ENCODE data around the gene ZNF451. TPM values are rescaled to one million over a fixed set of nuclear protein-coding genes. Genes with fewer than 3 reads are reported as not detected.

Gene ZNF451
- total RNA-seq, 1 donor from 2014 or later, result 56.9 TPM

- H3K9ac ChIP-seq (ENCODE audit: low read depth in 1 of 3, low read length in 3 of 3), result no peak overlapping the region
- H3K27ac ChIP-seq (ENCODE audit: low read depth, low read length), result no peak overlapping the region
- H3K9me3 ChIP-seq (ENCODE audit: control insufficient read depth in 3 of 3, low read length in 3 of 3), result no peaks in the 10 kb centered on the region
- H3K4me1 ChIP-seq (ENCODE audit: control insufficient read depth in 3 of 3, insufficient read depth in 3 of 3, low read length in 3 of 3), result peaks cover 2 to 8% (median 5%) of the 10 kb centered on the region in 3 donors
- H3K27me3 ChIP-seq (ENCODE audit: control insufficient read depth in 3 of 3, insufficient read depth in 3 of 3, low read length in 3 of 3), result no peaks in the 10 kb centered on the region
- no peak overlapping the region for H3K4me3 ChIP-seq (ENCODE audit: low read length in 3 of 3)
- no peaks in the 10 kb centered on the region for H3K36me3 ChIP-seq (ENCODE audit: control insufficient read depth in 3 of 3, insufficient read depth in 3 of 3, low read length in 3 of 3)
Measured at GRCh38 chr6:57216235-57217101, 126.5 kb downstream of the ZNF451 start.

- H3K9me3 ChIP-seq (ENCODE audit: control insufficient read depth in 3 of 3, low read length in 3 of 3), result no peaks in the 10 kb centered on the region
Measured at GRCh38 chr6:57217270-57217669, 127.3 kb downstream of the ZNF451 start.

More at GRCh38 chr6:57217270-57217669, 127.3 kb downstream of the ZNF451 start:
- Histone ChIP-seq H3K4me3 (ENCODE audit: low read length in 3 of 3) (no peak overlapping the region), H3K36me3 (ENCODE audit: control insufficient read depth in 3 of 3, insufficient read depth in 3 of 3, low read length in 3 of 3) (no peaks in the 10 kb centered on the region), H3K27ac (ENCODE audit: low read depth, low read length) (no peak overlapping the region), H3K27me3 (ENCODE audit: control insufficient read depth in 3 of 3, insufficient read depth in 3 of 3, low read length in 3 of 3) (no peaks in the 10 kb centered on the region), H3K4me1 (ENCODE audit: control insufficient read depth in 3 of 3, insufficient read depth in 3 of 3, low read length in 3 of 3) (peaks cover 2 to 8% (median 5%) of the 10 kb centered on the region in 3 donors), H3K9ac (ENCODE audit: low read depth in 1 of 3, low read length in 3 of 3) (no peak overlapping the region)

Other genes with a start within 250 kb of the ZNF451 start
- not detected for gene BEND6, start 135.1 kb upstream of the ZNF451 start, total RNA-seq
- gene KIAA1586, start 43.5 kb upstream of the ZNF451 start, total RNA-seq, result 15.7 TPM
- gene BAG2, start 82.1 kb downstream of the ZNF451 start, total RNA-seq, result 7.3 TPM
- 18.8 TPM for gene RAB23, start 132.1 kb downstream of the ZNF451 start, total RNA-seq
- 14.6 TPM for gene PRIM2, start 227.4 kb downstream of the ZNF451 start, total RNA-seq

All from skeletal muscle tissue (tissue), 4 donors.